ENCODE data around the gene AQP10.
A peak's percentile ranks its signal among the peaks of the same experiment; 100 is the strongest.

- TF ChIP-seq CTCF (IDR thresholded peaks at IDR 0.05) (peak; percentile 26 to 53 (median 31)), POLR2A (IDR thresholded peaks at IDR 0.05) (no peak), EP300 (IDR thresholded peaks at IDR 0.05) (no peak)
Observed at GRCh38 chr1:154344977-154345837, 24.3 kb downstream of the AQP10 start.
